AG10803 (cell line): ENCODE data around the gene PARD3.

Experiments used
- DNase-seq: peaks from one replicate; pipeline ENCODE4 v3.0.0; 2010; ENCODE audit warnings: low read depth
- H3K4me3 ChIP-seq: 2 replicates; pipeline ENCODE4 v1.5.1; 2011; ENCODE audit warnings: mild to moderate bottlenecking, low read length, control low read depth
- TF ChIP-seq, protein P1 (sequence below): conservative IDR thresholded peaks from 2 replicates; pipeline ENCODE4 v1.5.1; 2011; ENCODE audit warnings: mild to moderate bottlenecking, low read length, control low read depth, inconsistent platforms

The PARD3 gene

DNA sequence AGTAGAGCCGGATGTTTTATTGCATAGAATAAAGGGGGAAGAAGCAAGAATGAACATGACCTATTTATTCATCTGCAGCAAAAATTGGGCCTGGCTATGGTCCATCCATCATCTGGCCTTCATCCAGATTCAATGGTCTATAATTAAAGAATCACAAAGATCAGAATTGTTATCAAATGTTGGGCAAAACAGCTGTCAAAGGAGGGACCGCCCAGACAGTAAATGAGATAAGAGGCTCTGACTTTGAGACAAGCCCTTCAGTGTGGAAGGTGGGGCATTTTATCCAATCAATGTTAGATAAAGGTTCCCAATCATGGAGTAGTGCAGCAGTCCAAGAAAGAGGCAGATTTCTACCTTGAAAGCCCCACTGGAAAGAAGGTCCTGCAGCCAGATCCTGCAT, 153.5 kb downstream of the PARD3 start:
- H3K4me3 ChIP-seq: no peak overlapping the region
- DNase-seq: no peak
- TF ChIP-seq, protein P1, sequence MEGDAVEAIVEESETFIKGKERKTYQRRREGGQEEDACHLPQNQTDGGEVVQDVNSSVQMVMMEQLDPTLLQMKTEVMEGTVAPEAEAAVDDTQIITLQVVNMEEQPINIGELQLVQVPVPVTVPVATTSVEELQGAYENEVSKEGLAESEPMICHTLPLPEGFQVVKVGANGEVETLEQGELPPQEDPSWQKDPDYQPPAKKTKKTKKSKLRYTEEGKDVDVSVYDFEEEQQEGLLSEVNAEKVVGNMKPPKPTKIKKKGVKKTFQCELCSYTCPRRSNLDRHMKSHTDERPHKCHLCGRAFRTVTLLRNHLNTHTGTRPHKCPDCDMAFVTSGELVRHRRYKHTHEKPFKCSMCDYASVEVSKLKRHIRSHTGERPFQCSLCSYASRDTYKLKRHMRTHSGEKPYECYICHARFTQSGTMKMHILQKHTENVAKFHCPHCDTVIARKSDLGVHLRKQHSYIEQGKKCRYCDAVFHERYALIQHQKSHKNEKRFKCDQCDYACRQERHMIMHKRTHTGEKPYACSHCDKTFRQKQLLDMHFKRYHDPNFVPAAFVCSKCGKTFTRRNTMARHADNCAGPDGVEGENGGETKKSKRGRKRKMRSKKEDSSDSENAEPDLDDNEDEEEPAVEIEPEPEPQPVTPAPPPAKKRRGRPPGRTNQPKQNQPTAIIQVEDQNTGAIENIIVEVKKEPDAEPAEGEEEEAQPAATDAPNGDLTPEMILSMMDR: no peak

DNA sequence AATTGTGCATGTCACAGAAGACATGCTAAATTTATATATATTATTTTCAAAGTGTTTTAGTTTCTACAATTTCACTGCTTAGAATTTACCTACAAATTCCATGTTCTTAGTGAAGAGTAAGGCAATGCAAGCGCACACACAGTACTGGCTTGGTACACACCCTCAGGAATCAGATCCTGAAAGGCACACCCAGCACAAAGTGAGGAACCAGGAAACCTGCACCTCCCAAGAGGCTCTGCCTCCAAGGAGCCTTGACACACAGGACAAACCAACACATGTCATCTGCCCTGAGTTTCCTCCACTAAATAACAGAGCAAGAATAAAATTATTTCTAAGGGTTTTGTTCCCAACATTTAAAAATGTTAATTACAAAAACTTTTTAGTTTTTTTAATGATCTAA, 156.2 kb downstream of the PARD3 start:
- TF ChIP-seq, protein P1: no peak
- no peak overlapping the region for H3K4me3 ChIP-seq
- no peak for DNase-seq

DNA sequence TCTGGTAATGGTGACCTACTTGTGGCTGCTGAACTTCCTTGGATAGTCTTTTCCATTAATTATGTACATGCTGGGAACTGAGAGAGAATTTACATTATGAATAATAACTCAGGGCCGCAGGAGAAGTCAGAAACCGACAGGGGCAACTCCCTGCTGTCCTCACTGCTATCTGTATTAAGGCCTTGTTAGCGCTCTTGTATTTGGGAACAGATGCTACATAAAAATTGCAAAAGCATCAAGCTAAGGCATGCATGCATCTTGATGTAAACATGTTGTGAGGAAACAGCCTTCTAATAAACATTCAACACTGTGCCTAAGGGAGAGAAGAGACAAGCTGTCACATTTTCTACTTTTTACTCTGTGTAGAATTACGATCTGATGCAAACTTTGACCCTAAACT, 158.4 kb downstream of the PARD3 start:
- no peak for DNase-seq
- H3K4me3 ChIP-seq: no peak overlapping the region
- TF ChIP-seq, protein P1: no peak

DNA sequence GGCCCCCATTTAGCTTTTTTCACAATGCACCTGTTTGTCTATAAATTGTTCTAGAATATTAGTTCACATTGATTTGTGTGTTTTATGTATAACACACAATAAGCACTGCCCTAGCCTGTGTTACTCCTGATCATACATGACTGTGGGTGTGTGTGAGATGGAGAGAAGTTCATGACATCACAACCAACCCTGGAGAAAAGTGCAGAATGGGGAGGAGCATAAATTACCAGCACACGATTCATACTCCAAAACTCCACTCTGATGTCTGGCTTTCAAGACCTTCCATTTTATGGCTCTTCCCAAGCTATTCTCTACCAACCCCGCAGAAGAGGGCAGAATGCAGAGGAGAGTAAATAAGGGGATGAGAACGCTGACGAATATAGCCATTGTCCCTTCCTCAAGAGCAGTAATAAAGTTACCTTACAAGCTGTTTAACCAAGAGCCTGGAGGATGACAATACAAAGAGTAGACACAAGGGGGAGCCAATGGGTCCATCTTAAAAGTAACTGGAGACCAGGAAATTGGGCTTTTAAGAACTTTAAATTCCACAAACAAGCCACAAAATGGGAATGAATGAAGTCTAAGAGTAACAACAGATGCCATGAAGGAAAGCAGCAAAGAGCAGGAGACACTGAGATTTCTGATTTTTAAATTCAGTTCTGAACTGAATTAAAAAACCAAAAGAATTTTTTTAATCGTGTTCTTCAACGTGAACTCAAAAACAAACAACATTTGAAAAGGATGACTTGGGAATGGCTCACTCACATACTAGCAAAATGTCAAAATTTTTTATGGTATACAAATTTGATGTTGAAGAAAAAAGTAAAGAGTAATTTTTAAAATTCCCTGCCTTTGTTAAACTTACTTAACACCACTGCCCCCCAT, 159.6 kb downstream of the PARD3 start:
- peak; percentile 75 for DNase-seq
- TF ChIP-seq, protein P1: peak; percentile 87
- H3K4me3 ChIP-seq: no peak overlapping the region

DNA sequence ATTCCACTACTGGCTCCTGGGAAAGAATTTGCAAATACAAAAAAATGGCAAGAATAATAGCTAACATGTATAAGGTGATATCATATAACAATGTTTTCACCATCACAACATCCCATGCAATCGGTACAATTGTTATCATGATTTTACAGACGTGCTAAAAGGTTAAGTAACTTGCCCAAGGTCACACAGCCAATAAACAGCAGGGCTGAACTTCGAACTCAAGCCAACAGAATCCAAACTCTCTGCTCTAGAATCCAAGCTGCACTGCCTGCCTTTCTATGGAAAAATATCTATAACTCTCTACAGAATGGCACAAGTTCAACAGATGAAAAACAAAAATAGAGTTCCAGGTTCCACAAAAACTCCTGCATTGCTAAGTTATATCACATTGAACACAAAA, 160.9 kb downstream of the PARD3 start:
- no peak for DNase-seq
- H3K4me3 ChIP-seq: no peak overlapping the region
- TF ChIP-seq, protein P1: no peak

DNA sequence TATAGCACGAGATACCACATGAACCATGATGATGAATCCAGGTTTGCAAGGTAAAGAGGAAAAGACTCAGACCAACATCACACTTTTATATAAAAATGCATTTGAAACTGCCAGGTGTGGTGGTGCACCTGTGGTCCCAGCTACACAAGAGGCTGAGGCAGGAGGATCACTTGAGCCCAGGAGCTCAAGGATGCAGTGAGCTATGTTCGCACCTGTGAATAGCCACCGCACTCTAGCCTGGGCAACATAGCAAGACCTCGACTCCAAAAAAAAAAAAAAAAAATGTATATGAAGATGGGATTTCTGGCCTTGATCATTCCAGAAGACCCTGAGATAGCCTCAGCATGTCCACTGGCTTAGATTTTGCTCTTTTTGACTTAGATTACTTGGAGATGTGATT, 161.6 kb downstream of the PARD3 start:
- DNase-seq: no peak
- no peak overlapping the region for H3K4me3 ChIP-seq
- TF ChIP-seq, protein P1: no peak

DNA sequence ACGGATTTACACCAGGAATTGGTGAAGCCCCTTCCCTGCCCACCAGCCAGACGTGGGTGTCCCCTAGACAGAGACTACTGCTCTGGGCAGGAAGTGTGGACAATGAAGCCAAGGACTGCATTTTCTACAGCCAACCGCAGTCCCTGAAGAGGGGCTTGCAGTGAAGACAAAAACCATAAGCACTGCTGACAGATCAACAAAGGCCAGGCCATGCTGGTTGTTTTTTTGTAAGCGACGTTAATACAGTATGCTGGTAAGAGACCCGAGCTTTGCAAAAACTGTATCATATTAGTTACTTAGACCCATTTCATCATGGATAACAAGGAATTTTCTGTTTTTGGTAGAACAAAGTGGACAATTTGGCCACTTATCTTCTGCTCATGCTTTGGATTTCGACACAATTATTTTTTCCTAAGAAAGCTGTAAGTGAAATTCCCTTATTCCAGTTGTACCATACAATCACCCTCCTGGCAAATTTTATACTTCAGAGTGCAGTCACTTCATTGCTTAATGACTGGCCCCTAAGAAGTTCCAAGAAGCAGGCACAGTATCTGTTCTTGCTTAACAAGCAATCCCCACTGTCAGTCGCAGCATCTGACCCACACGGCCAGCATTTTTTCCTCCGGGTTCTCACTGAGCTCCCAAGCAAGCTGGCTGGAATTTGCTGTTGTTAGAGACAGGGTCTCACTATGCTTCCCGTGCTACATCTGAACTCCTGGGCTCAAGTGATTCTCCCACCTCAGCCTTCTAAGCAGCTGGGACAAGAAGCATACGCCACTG, 163.5 kb downstream of the PARD3 start:
- H3K4me3 ChIP-seq: no peak overlapping the region
- TF ChIP-seq, protein P1: no peak
- peak; percentile 48 for DNase-seq
